ENCODE results near the gene PITPNB.

Gene PITPNB

GRCh38 chr22:27853424-27853823 is 65.6 kb downstream of the PITPNB start:
- DNase-seq = no peak

GRCh38 chr22:27851974-27852746 is 66.9 kb downstream of the PITPNB start:
- DNase-seq = no peak

GRCh38 chr22:27850000-27850521 is 69.0 kb downstream of the PITPNB start:
- DNase-seq = no peak

- DNase-seq = no peak
Observed at GRCh38 chr22:27848005-27848404, 71.1 kb downstream of the PITPNB start.

GRCh38 chr22:27846910-27847309 is 72.1 kb downstream of the PITPNB start:
- DNase-seq = no peak

- DNase-seq = no peak
Observed at GRCh38 chr22:27846248-27846757, 72.8 kb downstream of the PITPNB start.

- no peak for DNase-seq
Observed at GRCh38 chr22:27845644-27846043, 73.4 kb downstream of the PITPNB start.

GRCh38 chr22:27844656-27845591 is 74.1 kb downstream of the PITPNB start:
- DNase-seq = no peak

- no peak for DNase-seq
Observed at GRCh38 chr22:27844256-27844655, 74.8 kb downstream of the PITPNB start.

GRCh38 chr22:27843441-27843840 is 75.6 kb downstream of the PITPNB start:
- DNase-seq = no peak

GRCh38 chr22:27842669-27843431 is 76.2 kb downstream of the PITPNB start:
- DNase-seq = no peak

GRCh38 chr22:27842201-27842600 is 76.9 kb downstream of the PITPNB start:
- no peak for DNase-seq

- DNase-seq = no peak
Observed at GRCh38 chr22:27840436-27840835, 78.6 kb downstream of the PITPNB start.

GRCh38 chr22:27839057-27839660 is 79.9 kb downstream of the PITPNB start:
- DNase-seq = no peak

- DNase-seq = no peak
Observed at GRCh38 chr22:27836181-27836580, 82.9 kb downstream of the PITPNB start.

GRCh38 chr22:27835446-27835845 is 83.6 kb downstream of the PITPNB start:
- DNase-seq = no peak

GRCh38 chr22:27834364-27835185 is 84.5 kb downstream of the PITPNB start:
- no peak for DNase-seq

- no peak for DNase-seq
Observed at GRCh38 chr22:27833803-27834202, 85.3 kb downstream of the PITPNB start.

GRCh38 chr22:27832606-27833005 is 86.5 kb downstream of the PITPNB start:
- no peak for DNase-seq

GRCh38 chr22:27829620-27830019 is 89.4 kb downstream of the PITPNB start:
- DNase-seq = no peak

Data from SHP77 (cell line).